GM18868 (cell line): ENCODE results near the gene ACD.

ENCODE experiments used
- ATAC-seq: cut with Tn5 transposase; IDR thresholded peaks from one replicate; pipeline ENCODE4 v1.9.1; 2021; ENCODE audit warnings: mild to moderate bottlenecking, moderate library complexity; ENCODE audit not compliant: unreplicated experiment

ACD gene

GRCh38 chr16:67676516-67676915 is 16.5 kb upstream of the ACD start:
- ATAC-seq, result no peak

- ATAC-seq, result no peak
These were observed 15.9 kb upstream of the ACD start for GRCh38 chr16:67675999-67676398.

- no peak for ATAC-seq
These were observed 15.5 kb upstream of the ACD start for GRCh38 chr16:67675579-67675935.

GRCh38 chr16:67674851-67675578 is 15.0 kb upstream of the ACD start:
- ATAC-seq, result no peak

GRCh38 chr16:67673712-67674580 is 13.9 kb upstream of the ACD start:
- no peak for ATAC-seq

GRCh38 chr16:67672739-67673662 is 12.9 kb upstream of the ACD start:
- no peak for ATAC-seq

GRCh38 chr16:67672306-67672705 is 12.2 kb upstream of the ACD start:
- ATAC-seq, result no peak

- ATAC-seq, result no peak
These were observed 9.5 kb upstream of the ACD start for GRCh38 chr16:67669499-67670101.

GRCh38 chr16:67668495-67669157 is 8.6 kb upstream of the ACD start:
- no peak for ATAC-seq

- ATAC-seq, result peak; percentile 77
These were observed 7.9 kb upstream of the ACD start for GRCh38 chr16:67667817-67668494.

- ATAC-seq, result no peak
These were observed 7.4 kb upstream of the ACD start for GRCh38 chr16:67667453-67667816.

GRCh38 chr16:67666559-67667452 is 6.7 kb upstream of the ACD start, which contains the start of the genes C16orf86 and ENKD1:
C16orf86 (plus strand) TSS chr16:67666814; CDS start chr16:67666971, 157 bp downstream.
ENKD1 (minus strand) TSS chr16:67666750; CDS start chr16:67666442, 308 bp downstream.
- ATAC-seq, result peak; percentile 44

- no peak for ATAC-seq
These were observed 6.0 kb upstream of the ACD start for GRCh38 chr16:67666032-67666551.

- ATAC-seq, result no peak
These were observed 5.5 kb upstream of the ACD start for GRCh38 chr16:67665598-67665997.

- ATAC-seq, result no peak
These were observed 4.8 kb upstream of the ACD start for GRCh38 chr16:67664871-67665270.

- no peak for ATAC-seq
These were observed 4.2 kb upstream of the ACD start for GRCh38 chr16:67664258-67664657.

GRCh38 chr16:67663877-67664222 is 3.8 kb upstream of the ACD start:
- no peak for ATAC-seq

GRCh38 chr16:67663151-67663876 is 3.3 kb upstream of the ACD start:
- ATAC-seq, result no peak
